ENCODE measurements around the gene TFF2. TPM values are rescaled to one million over a fixed set of nuclear protein-coding genes. Genes with fewer than 3 reads are reported as not detected.

TFF2 gene
- total RNA-seq, 1 donor = not detected

DNA sequence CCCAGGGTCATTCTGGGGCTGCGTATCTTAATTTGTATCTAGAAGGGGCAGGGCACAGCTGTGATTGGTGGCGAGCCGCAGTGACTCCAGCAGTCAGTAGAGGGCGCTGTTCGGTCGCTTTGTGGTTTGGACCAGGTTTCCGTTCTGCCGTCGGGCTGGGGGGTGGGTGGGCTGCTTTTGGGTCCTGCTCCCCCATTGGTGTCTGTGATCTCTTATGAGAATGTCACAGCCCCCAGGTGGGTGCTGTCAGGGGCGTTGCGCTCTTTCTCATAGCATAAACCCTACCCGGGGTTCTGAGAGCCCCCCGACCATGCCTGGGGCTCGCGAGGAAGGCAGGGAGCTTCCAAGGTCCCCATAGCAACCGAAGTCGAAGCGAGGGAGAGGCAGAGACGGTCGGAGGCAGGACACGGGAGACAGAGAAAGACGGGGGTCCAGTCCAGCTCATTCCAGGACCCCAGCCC, 41.0 kb downstream of the TFF2 start:
- Histone ChIP-seq H3K4me3 (ENCODE audit: insufficient read depth, low read length) (no peak overlapping the region), H3K27me3 (ENCODE audit: insufficient read depth, low read length) (no peaks in the 10 kb centered on the region), H3K27ac (ENCODE audit: low read depth, low read length) (no peak overlapping the region), H3K9me3 (ENCODE audit: low read depth, low read length) (no peaks in the 10 kb centered on the region), H3K79me2 (ENCODE audit: insufficient read depth, low read length) (no peaks in the 10 kb centered on the region), H2AFZ (ENCODE audit: low read length) (no peak overlapping the region), H4K20me1 (ENCODE audit: insufficient read depth, low read length) (no peaks in the 10 kb centered on the region), H3K36me3 (ENCODE audit: insufficient read depth, low read length) (no peaks in the 10 kb centered on the region), H3K4me2 (ENCODE audit: insufficient read depth, low read length) (no peak overlapping the region), H3K4me1 (ENCODE audit: insufficient read depth, low read length) (no peaks in the 10 kb centered on the region)
- DNase-seq (ENCODE audit: insufficient read length, low spot score, missing footprints) = peak; percentile 91
- peak; percentile 66 for TF ChIP-seq CTCF (IDR thresholded peaks at IDR 0.05; ENCODE audit: extremely low read depth, low read depth, low read length)

- H3K4me1 ChIP-seq (ENCODE audit: insufficient read depth, low read length) = no peaks in the 10 kb centered on the region
- DNase-seq (ENCODE audit: insufficient read length, low spot score, missing footprints) = peak; percentile 68
- H3K27me3 ChIP-seq (ENCODE audit: insufficient read depth, low read length) = peaks cover 4% of the 10 kb centered on the region
- H3K4me3 ChIP-seq (ENCODE audit: insufficient read depth, low read length) = no peak overlapping the region
- no peaks in the 10 kb centered on the region for H4K20me1 ChIP-seq (ENCODE audit: insufficient read depth, low read length)
- H3K36me3 ChIP-seq (ENCODE audit: insufficient read depth, low read length) = no peaks in the 10 kb centered on the region
- H3K9me3 ChIP-seq (ENCODE audit: low read depth, low read length) = no peaks in the 10 kb centered on the region
- H3K4me2 ChIP-seq (ENCODE audit: insufficient read depth, low read length) = no peak overlapping the region
- TF ChIP-seq CTCF (IDR thresholded peaks at IDR 0.05; ENCODE audit: extremely low read depth, low read depth, low read length) = no peak
- no peaks in the 10 kb centered on the region for H3K79me2 ChIP-seq (ENCODE audit: insufficient read depth, low read length)
- no peak overlapping the region for H2AFZ ChIP-seq (ENCODE audit: low read length)
- no peak overlapping the region for H3K27ac ChIP-seq (ENCODE audit: low read depth, low read length)
These were observed 41.7 kb downstream of the TFF2 start for GRCh38 chr21:42308914-42309752.

DNA sequence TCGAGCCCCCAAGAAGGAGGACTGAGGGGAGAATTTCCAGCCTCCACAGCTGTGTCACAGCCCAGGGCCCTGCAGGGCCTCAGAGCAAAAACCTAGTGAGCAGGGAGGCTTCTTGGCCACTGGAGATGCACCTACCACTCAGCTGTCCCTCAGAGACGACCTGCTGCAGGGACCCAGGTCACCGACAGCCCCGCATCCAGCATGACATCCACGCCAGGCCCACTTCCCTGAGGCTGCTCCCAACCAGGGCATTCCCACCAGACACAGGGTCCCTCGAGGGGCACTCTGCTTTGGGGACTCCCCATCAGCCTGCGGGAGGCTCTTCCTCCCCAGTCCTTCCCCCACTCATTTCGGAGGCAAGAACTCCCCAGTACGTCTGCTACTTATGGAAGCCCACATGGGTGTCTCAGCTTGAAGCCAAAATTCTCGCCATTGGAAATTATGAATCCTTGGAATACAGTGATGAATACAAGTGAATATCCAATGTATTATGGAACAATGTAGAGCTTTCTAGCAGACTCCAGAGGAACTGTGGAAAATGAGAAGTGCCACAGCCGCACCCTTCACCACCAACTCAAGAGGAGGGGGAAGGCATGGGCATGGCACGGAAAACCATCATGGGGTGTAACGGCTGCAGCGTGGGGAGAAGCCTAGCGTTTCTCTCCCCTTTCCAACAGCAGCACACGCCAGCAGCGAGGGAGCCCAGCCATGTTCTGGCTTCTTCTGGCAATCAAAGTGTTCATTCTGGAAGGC, 42.5 kb downstream of the TFF2 start:
- TF ChIP-seq CTCF (IDR thresholded peaks at IDR 0.05; ENCODE audit: extremely low read depth, low read depth, low read length) = no peak
- H2AFZ ChIP-seq (ENCODE audit: low read length) = no peak overlapping the region
- H3K4me1 ChIP-seq (ENCODE audit: insufficient read depth, low read length) = no peaks in the 10 kb centered on the region
- no peaks in the 10 kb centered on the region for H3K36me3 ChIP-seq (ENCODE audit: insufficient read depth, low read length)
- no peaks in the 10 kb centered on the region for H3K79me2 ChIP-seq (ENCODE audit: insufficient read depth, low read length)
- no peaks in the 10 kb centered on the region for H3K9me3 ChIP-seq (ENCODE audit: low read depth, low read length)
- no peaks in the 10 kb centered on the region for H4K20me1 ChIP-seq (ENCODE audit: insufficient read depth, low read length)
- no peak overlapping the region for H3K4me2 ChIP-seq (ENCODE audit: insufficient read depth, low read length)
- peaks cover 5% of the 10 kb centered on the region for H3K27me3 ChIP-seq (ENCODE audit: insufficient read depth, low read length)
- no peak overlapping the region for H3K4me3 ChIP-seq (ENCODE audit: insufficient read depth, low read length)
- DNase-seq (ENCODE audit: insufficient read length, low spot score, missing footprints) = peak; percentile 68
- H3K27ac ChIP-seq (ENCODE audit: low read depth, low read length) = no peak overlapping the region

DNA sequence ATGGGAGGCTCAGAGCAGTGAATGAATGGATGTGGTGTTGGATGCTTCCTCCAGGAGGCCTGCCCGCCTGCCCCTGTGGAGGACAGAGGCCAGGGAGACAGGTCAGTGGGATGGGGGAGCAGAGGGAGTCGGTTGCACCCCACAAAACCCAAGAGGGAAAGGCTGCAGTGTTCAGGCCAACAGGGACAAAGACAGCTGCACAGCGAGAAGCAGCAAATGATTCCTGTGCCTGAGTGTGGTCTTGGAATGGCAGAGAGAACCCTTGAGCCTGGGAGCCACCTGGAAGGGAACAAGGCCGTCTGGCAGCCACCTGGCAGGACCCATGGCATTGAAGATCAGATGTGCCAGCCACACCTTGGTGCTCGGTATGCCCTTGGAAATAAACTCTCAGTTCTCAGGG, 43.7 kb downstream of the TFF2 start:
- Histone ChIP-seq H3K4me3 (ENCODE audit: insufficient read depth, low read length) (no peak overlapping the region), H4K20me1 (ENCODE audit: insufficient read depth, low read length) (no peaks in the 10 kb centered on the region), H3K4me2 (ENCODE audit: insufficient read depth, low read length) (no peak overlapping the region), H3K4me1 (ENCODE audit: insufficient read depth, low read length) (no peaks in the 10 kb centered on the region), H3K79me2 (ENCODE audit: insufficient read depth, low read length) (no peaks in the 10 kb centered on the region), H3K27me3 (ENCODE audit: insufficient read depth, low read length) (peaks cover 5% of the 10 kb centered on the region), H3K27ac (ENCODE audit: low read depth, low read length) (no peak overlapping the region), H2AFZ (ENCODE audit: low read length) (no peak overlapping the region), H3K9me3 (ENCODE audit: low read depth, low read length) (no peaks in the 10 kb centered on the region), H3K36me3 (ENCODE audit: insufficient read depth, low read length) (no peaks in the 10 kb centered on the region)
- DNase-seq (ENCODE audit: insufficient read length, low spot score, missing footprints) = peak; percentile 80
- no peak for TF ChIP-seq CTCF (IDR thresholded peaks at IDR 0.05; ENCODE audit: extremely low read depth, low read depth, low read length)
